ENCODE measurements around the gene PIGM. TPM values are rescaled to one million over a fixed set of nuclear protein-coding genes. Genes with fewer than 3 reads are reported as not detected.

PIGM gene
- total and polyA plus RNA-seq, 8 donors = 0.76 to 8.7 (median 4.0) TPM

DNA sequence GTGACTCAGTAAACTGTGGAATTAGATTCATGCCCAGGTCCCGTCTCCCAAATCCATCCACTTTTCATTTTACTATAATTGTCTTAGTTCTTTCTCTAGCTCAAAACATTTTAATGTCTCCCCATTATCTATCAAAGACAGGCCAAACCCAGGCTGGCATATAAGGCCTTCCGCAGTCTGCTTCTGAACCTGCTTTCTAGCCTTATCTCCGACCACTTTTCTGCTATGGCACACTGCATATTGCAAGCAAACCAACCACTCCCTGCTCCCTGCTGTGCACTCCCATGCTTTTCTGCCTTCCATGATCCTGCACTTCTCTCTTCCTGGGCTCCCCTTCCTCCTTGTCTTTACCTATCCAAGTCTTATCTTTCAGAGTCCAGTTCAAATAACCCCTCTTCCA is 17.3 kb upstream of the PIGM start:
- TF ChIP-seq POLR2A (IDR thresholded peaks at IDR 0.05) = no peak
- TF ChIP-seq, protein P1, sequence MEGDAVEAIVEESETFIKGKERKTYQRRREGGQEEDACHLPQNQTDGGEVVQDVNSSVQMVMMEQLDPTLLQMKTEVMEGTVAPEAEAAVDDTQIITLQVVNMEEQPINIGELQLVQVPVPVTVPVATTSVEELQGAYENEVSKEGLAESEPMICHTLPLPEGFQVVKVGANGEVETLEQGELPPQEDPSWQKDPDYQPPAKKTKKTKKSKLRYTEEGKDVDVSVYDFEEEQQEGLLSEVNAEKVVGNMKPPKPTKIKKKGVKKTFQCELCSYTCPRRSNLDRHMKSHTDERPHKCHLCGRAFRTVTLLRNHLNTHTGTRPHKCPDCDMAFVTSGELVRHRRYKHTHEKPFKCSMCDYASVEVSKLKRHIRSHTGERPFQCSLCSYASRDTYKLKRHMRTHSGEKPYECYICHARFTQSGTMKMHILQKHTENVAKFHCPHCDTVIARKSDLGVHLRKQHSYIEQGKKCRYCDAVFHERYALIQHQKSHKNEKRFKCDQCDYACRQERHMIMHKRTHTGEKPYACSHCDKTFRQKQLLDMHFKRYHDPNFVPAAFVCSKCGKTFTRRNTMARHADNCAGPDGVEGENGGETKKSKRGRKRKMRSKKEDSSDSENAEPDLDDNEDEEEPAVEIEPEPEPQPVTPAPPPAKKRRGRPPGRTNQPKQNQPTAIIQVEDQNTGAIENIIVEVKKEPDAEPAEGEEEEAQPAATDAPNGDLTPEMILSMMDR (IDR thresholded peaks at IDR 0.05) = no peak
- TF ChIP-seq POLR2AphosphoS5 (IDR thresholded peaks at IDR 0.05) = no peak
- TF ChIP-seq EP300 (IDR thresholded peaks at IDR 0.05) = no peak
- H3K27me3 ChIP-seq = peaks cover 0 to 27% (median 0%) of the 10 kb centered on the region in 3 donors
- peaks cover 6 to 15% (median 11%) of the 10 kb centered on the region in 4 donors for H3K4me1 ChIP-seq
- intact Hi-C loops (cut with DNase I; ENCODE audit: low total_unique reads) = loop anchor here (5.0 kb wide), 1 partner anchor 33 kb away; the partner anchor contains the start of gene KCNJ9
- no peak overlapping the region for H3K4me3 ChIP-seq
- DNase-seq = no peak
- no peak overlapping the region for H3K27ac ChIP-seq
- H3K9me3 ChIP-seq = no peaks in the 10 kb centered on the region
- 69 to 80% (median 75%) methylated on average over 3 of the region's 3 CpGs for WGBS, 5 donors
- H3K36me3 ChIP-seq = no peaks in the 10 kb centered on the region

DNA sequence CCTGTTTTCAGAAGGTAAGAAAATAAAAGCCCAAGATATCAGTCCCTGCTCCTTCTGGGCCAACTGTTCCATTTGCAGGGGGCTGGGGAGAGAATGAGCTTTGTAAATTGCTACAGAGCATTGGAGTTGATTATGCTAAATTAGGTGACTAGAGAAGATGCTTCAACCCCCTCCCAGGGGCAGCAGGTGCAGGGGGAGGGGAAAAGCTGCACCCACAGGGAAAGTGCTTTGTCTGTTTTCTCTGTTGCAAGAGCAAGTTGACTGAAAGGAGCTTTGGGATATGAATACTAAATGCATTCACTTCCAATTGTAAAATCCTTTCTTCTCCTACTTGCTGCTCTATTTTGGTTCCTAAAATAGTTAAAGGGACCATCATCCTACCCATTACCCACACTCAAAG is 16.5 kb upstream of the PIGM start:
- TF ChIP-seq EP300 (IDR thresholded peaks at IDR 0.05) = no peak
- TF ChIP-seq, protein P1 (IDR thresholded peaks at IDR 0.05) = no peak
- no peak for TF ChIP-seq POLR2AphosphoS5 (IDR thresholded peaks at IDR 0.05)
- TF ChIP-seq POLR2A (IDR thresholded peaks at IDR 0.05) = no peak
- intact Hi-C loops (cut with DNase I; ENCODE audit: low total_unique reads) = loop anchor here (5.0 kb wide), 1 partner anchor 34 kb away; the partner anchor contains the start of gene KCNJ9

GRCh38 chr1:160047111-160047991 is 15.6 kb upstream of the PIGM start:
- DNase-seq = no peak
- intact Hi-C loops (cut with DNase I; ENCODE audit: low total_unique reads) = loop anchor here (5.0 kb wide), 1 partner anchor 35 kb away; the partner anchor contains the start of gene KCNJ9
- TF ChIP-seq, protein P1 (IDR thresholded peaks at IDR 0.05) = no peak
- TF ChIP-seq EP300 (IDR thresholded peaks at IDR 0.05) (no peak), POLR2AphosphoS5 (IDR thresholded peaks at IDR 0.05) (no peak), POLR2A (IDR thresholded peaks at IDR 0.05) (no peak)
- Histone ChIP-seq H3K4me3 (peak overlapping the region in 2 of 4 donors; percentile 7 to 18), H3K9me3 (no peaks in the 10 kb centered on the region), H3K36me3 (no peaks in the 10 kb centered on the region), H3K27me3 (peaks cover 0 to 12% (median 0%) of the 10 kb centered on the region in 3 donors), H3K4me1 (peaks cover 6 to 15% (median 11%) of the 10 kb centered on the region in 4 donors), H3K27ac (peak overlapping the region in 1 of 5 donors; percentile 18)
- WGBS, 5 donors = 52 to 62% (median 58%) methylated on average over 9 of the region's 9 CpGs

More for the DNA sequence above, 16.5 kb upstream of the PIGM start:
- H3K27me3 ChIP-seq = peaks cover 0 to 19% (median 0%) of the 10 kb centered on the region in 3 donors
- H3K4me3 ChIP-seq = no peak overlapping the region
- peaks cover 6 to 15% (median 11%) of the 10 kb centered on the region in 4 donors for H3K4me1 ChIP-seq
- no peaks in the 10 kb centered on the region for H3K9me3 ChIP-seq
- H3K36me3 ChIP-seq = no peaks in the 10 kb centered on the region
- DNase-seq = no peak
- H3K27ac ChIP-seq = no peak overlapping the region

GRCh38 chr1:160046494-160047110 is 14.8 kb upstream of the PIGM start:
- Histone ChIP-seq H3K9me3 (no peaks in the 10 kb centered on the region), H3K27ac (peak overlapping the region in 1 of 5 donors; percentile 18), H3K27me3 (peaks cover 0 to 5% (median 0%) of the 10 kb centered on the region in 3 donors), H3K36me3 (no peaks in the 10 kb centered on the region), H3K4me3 (peak overlapping the region in 2 of 4 donors; percentile 7 to 18), H3K4me1 (peaks cover 6 to 15% (median 11%) of the 10 kb centered on the region in 4 donors)
- 2 to 5% (median 4%) methylated on average over 11 of the region's 11 CpGs for WGBS, 5 donors
- peak; percentile 39 to 73 for DNase-seq
- intact Hi-C loops (cut with DNase I; ENCODE audit: low total_unique reads) = loop anchor here (5.0 kb wide), 1 partner anchor 36 kb away; the partner anchor contains the start of gene KCNJ9
- no peak for TF ChIP-seq EP300 (IDR thresholded peaks at IDR 0.05)
- TF ChIP-seq, protein P1 (IDR thresholded peaks at IDR 0.05) = peak in 5 of 7 experiments; percentile 29 to 64 (median 55)
- no peak for TF ChIP-seq POLR2AphosphoS5 (IDR thresholded peaks at IDR 0.05)
- no peak for TF ChIP-seq POLR2A (IDR thresholded peaks at IDR 0.05)
